Measurements from ENCODE around the gene NOTCH2.
"Not testable (repeated sequence)": the region's sequence is repeated elsewhere in the genome, so short reads cannot be mapped to it uniquely, and the experiment has no call there.

Gene NOTCH2

DNA sequence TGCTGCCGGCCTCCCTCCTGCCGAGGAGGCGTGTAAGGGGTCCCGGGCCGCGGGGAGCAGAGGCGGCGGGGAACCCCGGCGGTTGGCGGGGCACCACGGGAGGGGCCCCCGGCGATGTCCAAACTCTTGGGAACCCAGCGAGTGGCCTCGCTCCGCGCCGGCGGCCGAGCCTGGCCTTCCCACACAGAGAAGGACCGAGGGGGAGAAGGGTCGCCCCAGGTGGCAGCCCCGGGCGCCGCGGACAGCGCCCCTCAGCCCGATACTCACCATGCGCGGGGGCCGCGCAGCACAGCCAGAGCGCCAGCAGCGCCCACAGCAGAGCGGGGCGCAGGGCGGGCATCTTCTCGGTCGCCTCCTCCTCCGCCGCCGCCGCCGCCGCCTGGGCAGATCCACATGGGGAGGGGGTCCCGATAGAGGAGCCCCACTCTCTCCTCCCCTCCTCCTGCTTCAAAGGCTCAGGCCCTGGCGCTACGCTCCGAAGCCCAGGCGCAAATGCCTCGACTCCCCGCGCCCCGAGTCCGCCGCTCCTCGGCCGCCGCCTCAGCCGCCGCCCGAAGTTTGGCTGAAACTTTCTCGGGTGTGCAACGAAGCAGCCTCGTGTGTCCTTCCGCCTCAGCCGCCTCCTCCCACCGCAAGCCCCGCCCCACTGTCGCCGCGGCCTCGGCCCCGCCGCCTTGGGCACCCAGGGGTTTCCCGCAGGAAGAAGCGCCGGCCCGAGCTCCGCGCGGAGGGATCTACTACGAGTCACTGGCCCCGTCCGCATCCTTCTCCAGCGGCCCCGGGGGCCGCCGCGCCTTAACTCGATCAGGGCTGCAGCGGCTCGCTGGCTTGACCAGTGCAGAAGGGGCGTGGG, at the start of gene NOTCH2:
Gene NOTCH2, minus strand, starts transcription at position 596 of the 853 bp plus-strand sequence. Its CDS starts 256 bp downstream, at position 340.
- peak in 1 of 2 donors; percentile 13 for DNase-seq (ENCODE audit: low read depth in 2 of 2)

DNA sequence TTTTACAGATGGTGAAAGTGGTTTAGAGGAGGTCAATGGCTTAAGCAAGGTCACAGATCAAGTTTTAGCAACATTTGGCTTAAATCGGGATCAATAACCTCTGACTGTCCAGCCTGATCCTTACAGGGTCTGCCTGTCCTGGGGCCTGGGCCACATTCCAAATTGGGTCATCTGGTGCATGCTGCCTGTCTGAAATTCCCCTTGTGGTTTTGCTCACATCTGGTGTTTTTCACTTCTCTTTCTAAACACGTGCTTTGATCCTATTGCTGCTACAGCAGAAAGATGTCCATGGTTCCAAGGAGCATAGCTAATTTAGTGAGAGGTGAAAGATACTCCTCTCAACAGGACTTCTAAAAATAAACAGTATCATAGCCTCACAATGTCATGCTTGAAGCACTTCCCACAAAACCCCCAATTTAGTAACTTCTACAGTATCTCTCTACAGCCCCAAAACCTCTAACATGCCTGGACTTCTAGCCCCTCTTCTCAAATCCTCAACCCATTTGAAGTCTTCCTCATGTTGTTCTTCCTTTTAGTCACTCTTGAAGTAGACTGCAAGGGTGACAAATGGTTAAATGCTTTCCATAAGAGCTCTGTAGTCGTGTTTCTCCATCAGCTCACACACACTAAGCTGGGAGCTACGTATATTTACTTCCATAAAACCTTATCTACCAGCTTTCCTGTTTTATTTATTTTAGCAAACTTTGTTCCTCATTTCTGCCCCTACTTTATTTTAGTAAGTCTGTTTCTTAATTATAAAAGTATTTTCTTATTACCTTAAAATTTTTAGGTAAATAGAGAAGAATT, 48.1 kb upstream of the NOTCH2 start:
- not testable (repeated sequence) for DNase-seq (ENCODE audit: low read depth in 2 of 2)

DNA sequence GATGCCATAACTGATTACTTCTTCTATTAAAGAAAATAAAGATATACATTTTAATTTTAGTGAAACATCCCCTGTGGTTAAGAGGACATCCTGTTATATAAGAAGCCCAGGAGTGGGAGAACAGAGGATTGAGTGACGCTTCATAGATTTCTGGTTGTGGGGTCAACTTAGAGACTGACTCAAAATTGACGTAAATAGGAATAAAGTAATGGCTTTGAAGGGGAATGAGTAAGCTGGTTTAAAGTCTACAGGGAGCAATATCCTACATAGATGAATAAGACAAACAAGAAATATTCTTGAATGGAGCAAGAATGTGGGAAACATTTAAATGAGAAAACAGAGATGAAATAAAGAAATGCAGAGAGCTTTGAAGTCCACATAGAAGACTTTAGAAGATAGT, 46.6 kb upstream of the NOTCH2 start:
- DNase-seq (ENCODE audit: low read depth in 2 of 2), result not testable (repeated sequence)

DNA sequence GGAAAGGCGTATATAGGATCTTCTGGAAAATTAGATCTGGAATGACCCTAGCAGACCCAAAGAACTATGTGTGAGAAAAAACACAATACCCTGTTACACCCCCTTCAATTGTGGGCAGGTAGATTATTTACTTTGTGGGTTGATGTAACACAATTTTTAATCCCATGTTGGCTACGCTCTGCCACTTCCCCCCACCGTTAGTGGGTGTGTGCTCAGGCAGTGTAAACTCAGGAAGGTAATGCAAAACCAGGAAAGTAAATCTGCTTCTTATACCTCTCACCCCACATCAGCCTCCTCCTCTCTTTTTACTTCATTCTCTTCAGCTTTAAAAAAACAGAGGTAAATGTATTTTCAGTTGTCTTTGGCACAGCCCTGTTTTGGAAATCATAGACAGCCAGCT, 43.7 kb upstream of the NOTCH2 start:
- DNase-seq (ENCODE audit: low read depth in 2 of 2), result not testable (repeated sequence)

DNA sequence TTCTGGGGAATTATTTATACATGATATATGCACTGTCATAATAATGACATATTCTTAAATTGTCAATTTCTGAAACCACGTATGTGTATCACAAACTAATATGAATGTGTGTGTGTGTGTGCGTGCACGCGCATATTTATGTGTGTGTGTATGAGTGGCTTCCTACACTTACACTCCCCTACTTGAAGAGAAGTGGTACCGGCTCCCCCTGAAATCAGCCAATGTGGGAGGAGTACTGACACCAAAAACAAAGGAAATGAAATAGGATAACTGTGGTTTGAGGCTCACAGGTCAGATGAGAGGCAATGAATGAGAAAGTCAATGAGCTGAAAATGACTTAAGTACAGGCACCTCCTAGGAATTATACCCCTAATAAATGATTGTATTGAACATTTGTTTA, 42.8 kb upstream of the NOTCH2 start:
- DNase-seq (ENCODE audit: low read depth in 2 of 2), result not testable (repeated sequence)

DNA sequence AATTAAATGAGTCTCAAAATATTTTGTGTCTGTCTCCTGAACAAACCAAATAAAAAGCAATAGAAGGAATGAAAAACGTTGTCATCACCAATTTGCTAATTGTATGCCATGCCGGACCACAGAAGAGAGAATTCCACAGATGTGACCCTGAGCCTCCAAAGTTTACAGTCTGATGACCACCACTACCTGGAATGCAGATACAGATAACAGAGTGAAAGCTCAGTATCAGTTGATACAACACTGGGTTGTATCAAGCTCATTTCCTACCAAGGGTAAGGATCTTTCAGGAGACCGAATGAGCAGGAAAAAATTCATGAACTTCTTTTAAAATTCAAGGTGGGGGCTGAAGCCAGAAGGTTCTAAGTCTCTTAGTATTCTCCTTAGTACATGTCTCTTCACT, 42.3 kb upstream of the NOTCH2 start:
- not testable (repeated sequence) for DNase-seq (ENCODE audit: low read depth in 2 of 2)

DNA sequence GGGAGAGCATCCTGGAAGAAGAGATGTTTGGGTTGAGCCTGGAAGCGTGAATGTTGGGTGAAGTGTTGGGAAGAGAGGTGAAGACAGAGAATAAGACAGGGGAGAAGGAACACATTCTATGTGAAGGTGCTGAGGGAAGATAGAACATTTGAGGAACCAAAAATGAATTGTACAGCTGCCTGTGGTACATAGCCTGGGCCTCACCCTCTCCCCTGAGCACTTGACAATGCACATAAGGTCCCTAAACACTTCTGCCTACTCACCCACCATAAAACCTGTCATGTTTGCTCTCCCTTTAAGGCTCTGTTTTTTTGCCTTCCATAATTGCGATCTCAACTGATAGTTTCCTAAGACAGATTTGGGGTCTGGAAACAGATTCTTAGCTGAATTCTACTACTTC, 41.5 kb upstream of the NOTCH2 start:
- not testable (repeated sequence) for DNase-seq (ENCODE audit: low read depth in 2 of 2)

DNA sequence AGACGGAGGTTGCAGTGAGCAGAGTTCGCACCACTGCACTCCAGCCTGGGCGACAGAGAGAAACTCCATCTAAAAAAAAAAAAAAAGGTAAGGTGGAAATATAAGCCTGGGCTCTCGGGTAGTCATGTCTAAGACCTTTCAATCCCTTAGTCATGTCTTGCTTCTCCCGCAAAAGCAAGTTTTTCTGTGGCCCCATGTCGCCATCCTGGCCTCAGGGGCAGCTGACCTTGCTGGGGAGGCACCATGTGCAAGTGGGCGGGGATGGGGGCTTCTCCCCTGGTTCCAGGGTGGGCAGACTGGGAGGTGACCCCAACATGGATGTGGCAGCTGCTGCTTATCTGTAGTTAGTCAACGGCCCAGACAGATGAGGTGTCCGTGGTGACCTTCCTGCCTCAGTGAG, 40.2 kb upstream of the NOTCH2 start:
- not testable (repeated sequence) for DNase-seq (ENCODE audit: low read depth in 2 of 2)

DNA sequence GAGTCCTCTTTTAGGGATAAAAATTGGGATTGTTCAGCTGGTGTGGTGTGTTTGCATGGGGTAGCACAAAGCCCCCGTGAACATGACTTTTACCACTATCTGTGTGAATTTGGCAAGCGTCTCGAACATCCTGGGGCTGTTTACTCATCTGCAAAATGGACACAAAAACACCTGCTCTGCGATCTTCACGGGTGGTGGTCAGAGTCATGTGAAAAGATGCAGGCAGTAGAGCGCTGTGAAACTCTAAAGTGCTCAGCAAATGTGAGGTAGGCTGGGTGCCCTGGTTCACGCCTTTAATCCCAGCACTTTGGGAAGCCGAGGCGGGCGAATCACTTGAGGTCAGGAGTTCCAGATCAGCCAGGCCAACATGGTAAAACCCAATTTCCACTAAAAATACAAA, 39.7 kb upstream of the NOTCH2 start:
- DNase-seq (ENCODE audit: low read depth in 2 of 2), result not testable (repeated sequence)

DNA sequence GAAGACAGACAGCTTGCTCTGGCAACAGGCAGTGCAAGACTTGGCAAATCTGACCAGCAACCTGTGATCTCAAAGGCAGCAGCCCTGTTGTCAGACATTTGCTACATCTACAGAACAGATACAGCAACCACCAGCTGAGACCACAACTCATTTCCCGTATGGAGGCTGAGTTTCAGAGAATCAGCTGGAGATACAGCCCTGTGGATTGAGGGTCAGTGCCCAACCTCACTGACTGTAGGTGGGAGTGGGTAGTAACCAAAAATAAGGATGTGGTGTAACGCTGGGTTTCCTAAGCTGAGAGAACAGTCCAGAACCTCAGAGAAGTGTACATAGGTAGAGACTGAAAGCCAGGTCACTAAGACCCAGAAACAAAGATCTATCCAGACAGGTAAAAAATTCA, 35.8 kb upstream of the NOTCH2 start:
- DNase-seq (ENCODE audit: low read depth in 2 of 2), result not testable (repeated sequence)

DNA sequence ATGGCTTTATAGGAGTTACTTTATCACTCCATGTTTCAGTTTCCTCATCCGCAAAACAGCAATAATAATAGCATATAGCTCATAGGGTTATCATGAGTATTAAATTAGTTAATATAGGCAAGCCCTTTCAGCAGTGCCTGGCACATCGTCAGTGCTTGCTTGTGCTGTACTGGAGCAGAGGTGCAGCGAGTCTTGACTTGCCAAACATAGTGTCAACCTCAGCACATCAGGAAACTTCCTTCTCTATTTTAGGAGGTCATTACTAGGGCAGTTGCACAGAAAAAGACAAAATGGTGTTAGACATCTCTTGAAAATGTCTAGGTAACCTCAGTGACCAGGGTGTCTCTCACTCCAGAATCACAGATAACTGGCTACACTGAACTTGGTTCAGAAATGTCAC, 34.3 kb upstream of the NOTCH2 start:
- not testable (repeated sequence) for DNase-seq (ENCODE audit: low read depth in 2 of 2)

DNA sequence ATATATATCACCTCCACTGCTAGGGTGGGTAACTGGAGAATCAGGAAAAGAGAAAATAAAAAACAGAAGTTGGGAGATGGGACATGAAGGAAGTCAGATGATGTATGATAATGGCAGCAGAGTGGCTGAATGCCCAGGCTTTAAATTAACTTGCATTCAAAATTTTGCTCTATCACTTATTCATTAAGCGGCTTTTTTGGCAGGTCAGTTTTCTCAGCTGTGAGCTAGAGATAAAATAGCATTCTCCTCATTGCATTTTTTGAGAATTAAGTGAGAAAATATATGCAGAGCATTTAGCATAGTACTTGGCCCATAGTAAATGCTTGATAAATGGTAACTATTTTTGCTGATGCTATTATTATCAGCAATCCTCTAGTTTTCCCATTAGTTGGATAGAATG, 32.1 kb upstream of the NOTCH2 start:
- not testable (repeated sequence) for DNase-seq (ENCODE audit: low read depth in 2 of 2)

DNA sequence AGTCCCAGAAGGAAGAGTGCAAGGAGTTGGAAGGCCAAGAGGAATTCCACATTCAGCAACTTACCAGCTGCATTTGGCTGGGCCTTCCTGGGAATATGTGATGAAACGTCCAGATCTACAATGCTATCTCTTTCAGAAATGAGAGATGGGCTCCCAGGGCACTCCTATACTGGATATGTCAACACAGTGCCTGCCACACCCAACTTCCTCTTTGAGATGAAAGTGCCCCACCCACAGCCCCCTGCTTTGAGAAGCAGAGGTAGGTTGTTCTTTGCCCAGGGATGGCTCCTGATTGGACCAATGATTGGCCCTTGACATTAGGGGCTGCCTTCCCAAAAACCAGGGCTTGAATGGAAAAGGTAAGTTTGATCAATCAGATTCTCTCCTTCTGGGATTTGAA, 31.1 kb upstream of the NOTCH2 start:
- DNase-seq (ENCODE audit: low read depth in 2 of 2), result not testable (repeated sequence)

DNA sequence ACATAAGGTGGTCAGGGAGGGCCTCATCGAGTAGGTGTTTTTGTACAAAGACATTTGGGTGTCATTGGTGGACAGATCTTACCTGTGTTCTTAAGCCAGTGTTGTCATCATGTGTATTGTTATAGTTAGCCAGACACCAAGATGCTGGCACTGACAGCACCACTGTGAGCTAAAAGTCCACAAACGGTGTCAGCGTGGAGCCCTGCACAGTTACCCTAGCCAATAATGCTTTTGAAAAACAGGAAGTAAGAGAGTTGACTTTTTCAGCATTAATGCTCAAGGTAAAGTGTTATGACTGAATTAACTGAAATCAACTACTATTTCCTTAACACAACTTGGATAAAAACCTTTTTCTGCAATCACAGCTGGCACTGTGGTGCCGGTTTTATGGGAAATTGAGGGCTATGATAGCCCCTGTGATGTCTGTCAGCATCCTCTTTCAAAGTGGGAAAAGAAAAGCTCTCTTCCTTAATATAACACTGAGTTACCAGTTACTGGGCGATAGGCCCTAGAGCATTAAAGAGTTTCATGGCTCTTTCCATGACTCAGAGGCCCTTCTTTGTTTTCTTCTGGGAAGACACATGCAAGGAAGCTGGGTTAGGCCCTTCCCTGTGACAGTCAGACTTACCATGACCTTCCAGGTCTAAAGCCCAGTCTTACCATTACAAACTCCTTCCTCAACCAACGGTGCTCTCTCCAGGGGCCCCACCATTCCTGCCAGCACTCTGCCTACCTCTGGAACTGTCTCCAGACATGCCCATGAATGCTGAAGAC, 29.7 kb upstream of the NOTCH2 start:
- DNase-seq (ENCODE audit: low read depth in 2 of 2), result not testable (repeated sequence)

DNA sequence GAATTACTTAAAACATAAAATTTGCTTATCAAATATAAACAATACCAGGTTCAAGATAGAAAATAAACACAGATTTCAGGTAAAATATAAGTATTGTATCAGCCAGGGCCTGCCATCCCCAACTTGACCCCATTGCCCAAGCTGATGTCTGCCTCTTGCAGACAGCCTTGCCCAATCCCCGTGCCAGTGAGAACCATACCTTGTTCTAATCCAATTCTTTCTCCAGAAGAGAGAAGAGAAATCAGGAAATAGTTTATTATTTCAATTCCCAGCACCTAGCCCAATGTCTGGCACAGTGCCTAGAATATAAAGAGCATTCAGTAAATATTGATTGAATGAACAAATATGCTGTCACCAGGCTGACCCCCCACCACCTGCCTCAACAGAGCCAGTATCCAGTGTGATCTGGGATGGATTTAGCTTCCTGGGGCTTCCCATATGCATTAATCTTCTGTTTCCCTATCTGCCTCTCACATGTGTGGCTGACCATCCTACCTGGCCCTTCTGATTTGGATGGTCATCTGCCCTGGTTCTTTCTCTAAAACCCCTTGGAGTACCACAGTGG, 27.6 kb upstream of the NOTCH2 start:
- DNase-seq (ENCODE audit: low read depth in 2 of 2), result not testable (repeated sequence)

DNA sequence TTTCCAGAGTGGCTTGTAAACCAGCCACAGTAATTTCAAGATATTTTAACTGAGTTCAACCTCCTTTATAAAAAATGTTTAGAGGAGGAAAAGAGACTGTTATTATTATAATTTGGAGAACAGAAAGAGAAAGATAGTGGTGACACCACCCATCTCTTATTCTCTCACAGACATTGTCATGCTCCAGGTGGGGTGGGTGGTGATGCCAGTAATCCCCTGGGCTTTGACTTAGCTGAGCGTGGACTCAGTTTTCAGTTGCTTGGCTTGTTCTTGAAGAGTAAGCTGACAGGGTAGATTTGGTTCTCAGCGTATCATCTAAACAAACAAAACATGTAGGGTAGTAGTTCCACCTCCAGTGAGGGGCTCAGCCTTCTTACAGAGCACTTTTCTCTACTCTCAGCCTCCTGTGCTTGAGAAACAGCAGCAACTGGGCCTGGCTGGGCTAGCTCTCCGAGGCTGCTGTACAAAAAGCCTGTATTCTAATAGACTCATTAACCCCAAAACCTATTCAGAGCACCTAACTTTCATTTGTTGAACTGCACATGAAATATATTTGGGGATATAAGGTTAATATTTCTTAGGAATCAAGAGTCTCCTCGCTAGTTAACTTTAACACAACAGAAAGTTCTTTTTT, 24.2 kb upstream of the NOTCH2 start:
- DNase-seq (ENCODE audit: low read depth in 2 of 2), result not testable (repeated sequence)

DNA sequence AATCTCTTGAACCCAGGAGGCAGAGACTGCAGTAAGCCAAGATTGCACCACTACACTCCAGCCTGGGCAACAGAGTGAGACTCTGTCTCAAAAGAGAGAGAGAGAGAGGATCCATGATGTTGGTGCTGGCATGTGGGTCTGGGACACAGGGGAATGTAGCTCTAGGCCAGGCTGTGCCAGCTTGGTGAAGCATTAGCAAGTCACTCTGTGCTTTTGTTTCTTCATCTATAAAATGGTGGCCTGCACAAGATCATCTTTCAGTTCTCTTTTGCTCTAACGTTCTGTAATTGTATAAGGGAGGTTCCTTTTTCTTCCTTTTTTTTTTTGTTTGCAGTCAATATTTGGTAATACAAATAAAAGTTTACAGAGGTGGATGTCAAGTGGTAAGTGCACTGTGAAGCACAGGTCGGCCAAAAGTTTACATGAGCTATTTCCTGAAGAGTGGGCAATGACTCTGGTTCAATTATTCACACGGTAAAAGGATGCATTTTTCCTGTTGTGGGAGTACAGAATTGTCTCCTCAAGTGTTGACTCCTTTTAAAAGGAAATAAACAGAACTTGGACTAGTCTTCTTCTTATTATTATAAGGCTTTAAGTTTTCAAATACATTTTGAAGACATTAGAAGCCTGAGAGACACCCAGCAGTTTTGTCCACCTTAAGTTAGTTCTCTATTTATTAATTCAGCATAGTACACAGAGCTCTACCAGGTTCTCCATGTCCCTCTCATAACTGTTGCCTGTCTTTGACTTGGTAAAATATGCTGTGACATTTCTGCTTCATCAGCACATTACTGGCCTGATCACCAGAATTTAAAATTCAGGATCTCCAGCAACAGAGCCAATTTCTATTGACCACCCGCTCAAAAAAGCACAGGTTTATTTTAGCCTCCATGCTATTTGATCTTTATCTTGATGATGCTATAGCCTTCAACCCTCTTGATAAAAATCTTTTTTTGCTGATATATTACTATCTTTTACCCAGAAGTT, 23.1 kb upstream of the NOTCH2 start:
- DNase-seq (ENCODE audit: low read depth in 2 of 2), result not testable (repeated sequence)

DNA sequence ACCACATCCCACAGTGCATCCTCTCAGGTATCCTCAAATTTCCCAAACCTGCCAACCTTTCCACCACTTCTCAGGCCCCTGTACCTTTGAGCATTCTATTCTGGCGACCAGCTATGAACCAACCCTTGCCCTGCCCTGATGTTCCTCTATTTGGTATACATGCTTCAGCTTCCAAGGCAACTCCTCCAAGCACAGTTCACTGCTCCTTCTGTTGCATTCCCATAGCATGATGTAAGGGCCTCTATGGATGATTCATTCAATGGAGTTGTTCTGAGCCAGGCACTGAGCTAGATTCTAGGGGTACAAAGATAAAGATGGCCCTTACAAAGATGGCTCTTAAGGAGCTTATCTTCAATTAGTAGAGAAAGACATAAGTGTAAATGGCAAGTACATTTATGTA, 21.4 kb upstream of the NOTCH2 start:
- not testable (repeated sequence) for DNase-seq (ENCODE audit: low read depth in 2 of 2)

DNA sequence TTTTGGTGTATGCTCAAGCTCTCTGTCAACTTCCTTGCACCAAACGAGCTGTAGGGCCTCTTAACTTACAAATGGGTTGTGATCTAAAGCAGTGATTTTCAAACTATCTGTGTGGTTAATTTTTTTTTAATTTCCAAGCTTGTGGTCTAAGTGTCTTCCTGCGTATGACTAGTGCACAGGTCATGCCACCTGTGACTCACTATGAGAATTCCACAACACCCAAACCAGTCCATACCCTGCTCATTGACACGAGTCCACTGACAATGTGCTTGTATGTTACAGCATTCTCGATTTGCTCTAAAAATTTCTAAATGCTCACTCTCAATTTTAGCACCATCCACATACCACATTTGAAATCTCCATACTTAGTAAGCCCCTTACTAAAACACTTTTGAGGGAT, 18.5 kb upstream of the NOTCH2 start:
- DNase-seq (ENCODE audit: low read depth in 2 of 2), result not testable (repeated sequence)

DNA sequence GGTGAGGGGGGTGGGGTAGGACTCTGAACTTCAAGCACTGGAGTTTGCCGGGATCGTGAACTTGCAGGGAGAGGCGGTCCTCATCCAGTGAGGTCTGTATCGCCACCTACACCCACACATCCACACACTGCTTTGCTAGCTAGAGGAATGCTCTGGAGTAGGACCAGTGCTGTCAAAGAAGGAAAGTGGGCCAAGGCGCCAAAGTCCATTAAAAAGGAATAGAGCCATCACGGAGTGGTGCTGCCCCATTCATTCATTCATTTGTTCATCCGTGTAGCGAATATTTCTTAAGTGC, 405 bp upstream of the NOTCH2 start:
- not testable (repeated sequence) for DNase-seq (ENCODE audit: low read depth in 2 of 2)
